Astrocyte (in vitro differentiated cells and primary cell): ENCODE results near the gene WBP2NL.

Experiments
- CTCF ChIP-seq: IDR thresholded peaks from 2 replicates; pipeline ENCODE4 v1.5.1; 2011; ENCODE audit warnings: low read depth, mild to moderate bottlenecking, inconsistent platforms, low read length, moderate library complexity; ENCODE audit not compliant: insufficient read depth
- EZH2 ChIP-seq: IDR thresholded peaks from 2 replicates; pipeline ENCODE4 v1.6.1; 2012; ENCODE audit warnings: mild to moderate bottlenecking, low read length, inconsistent platforms; ENCODE audit not compliant: insufficient read depth

- TF ChIP-seq CTCF (no peak), EZH2 (no peak)
Observed at GRCh38 chr22:42033263-42034181, 34.9 kb downstream of the WBP2NL start.
